ENCODE measurements around the gene KIAA1143.

Gene KIAA1143

GRCh38 chr3:44782891-44783290 lies 21.5 kb upstream of the KIAA1143 start:
- Histone ChIP-seq H3K27ac (ENCODE audit: extremely low read depth, low read depth, low read length) (no peak overlapping the region), H3K9me3 (ENCODE audit: control insufficient read depth, insufficient read depth, low read depth, low read length) (no peaks in the 10 kb centered on the region), H3K36me3 (ENCODE audit: control insufficient read depth in 2 of 2, insufficient read depth in 1 of 2, low read length in 2 of 2) (peaks cover 21 to 75% of the 10 kb centered on the region in 2 experiments), H3K4me1 (ENCODE audit: control insufficient read depth, insufficient read depth, low read length) (no peaks in the 10 kb centered on the region), H3K4me3 (ENCODE audit: low read depth, low read length) (no peak overlapping the region)
- CTCF ChIA-PET: no interaction called here
- POLR2A ChIA-PET: no interaction called here
- TF ChIP-seq ZNF274 (IDR thresholded peaks at IDR 0.05; ENCODE audit: low read length) (no peak), ZNF274 (tag by site-specific recombination; IDR thresholded peaks at IDR 0.05; ENCODE audit: borderline replicate concordance) (no peak), ZNF692 (tag by site-specific recombination; IDR thresholded peaks at IDR 0.05) (no peak), ZNF513 (tag by site-specific recombination; IDR thresholded peaks at IDR 0.05) (no peak), ZNF792 (tag by site-specific recombination; IDR thresholded peaks at IDR 0.05) (no peak), ZNF623 (tag by site-specific recombination; IDR thresholded peaks at IDR 0.05) (no peak)

- POLR2A ChIA-PET: no interaction called here
Measured at GRCh38 chr3:44772099-44772442, 10.7 kb upstream of the KIAA1143 start.

GRCh38 chr3:44771424-44772098 lies 10.1 kb upstream of the KIAA1143 start:
- CTCF ChIA-PET: interaction anchor here (0.7 kb wide), 1 partner anchor 153 kb away, joined by 3 read pairs; no protein-coding TSS in a partner anchor
- POLR2A ChIA-PET: no interaction called here
- Histone ChIP-seq H3K4me3 (ENCODE audit: low read depth, low read length) (no peak overlapping the region), H3K36me3 (ENCODE audit: control insufficient read depth in 2 of 2, insufficient read depth in 1 of 2, low read length in 2 of 2) (peaks cover 8 to 55% of the 10 kb centered on the region in 2 experiments; a peak in 2 of 3 replicates), H3K9me3 (ENCODE audit: control insufficient read depth, insufficient read depth, low read depth, low read length) (no peaks in the 10 kb centered on the region), H3K4me1 (ENCODE audit: control insufficient read depth, insufficient read depth, low read length) (no peaks in the 10 kb centered on the region), H3K27ac (ENCODE audit: extremely low read depth, low read depth, low read length) (no peak overlapping the region)
- TF ChIP-seq SETDB1 (IDR thresholded peaks at IDR 0.05; ENCODE audit: insufficient read length, low read length): peak; percentile 4
- no peak for TF ChIP-seq ZNF18 (tag by site-specific recombination; IDR thresholded peaks at IDR 0.05)

More at GRCh38 chr3:44772099-44772442, 10.7 kb upstream of the KIAA1143 start:
- CTCF ChIA-PET: no interaction called here
- H3K4me3 ChIP-seq (ENCODE audit: low read depth, low read length): no peak overlapping the region
- no peak overlapping the region for H3K27ac ChIP-seq (ENCODE audit: extremely low read depth, low read depth, low read length)
- TF ChIP-seq ZNF221 (tag by site-specific recombination; IDR thresholded peaks at IDR 0.05; ENCODE audit: borderline replicate concordance): no peak
- TF ChIP-seq SETDB1 (IDR thresholded peaks at IDR 0.05; ENCODE audit: insufficient read length, low read length): peak; percentile 93
- H3K36me3 ChIP-seq (ENCODE audit: control insufficient read depth in 2 of 2, insufficient read depth in 1 of 2, low read length in 2 of 2): peaks cover 11 to 58% of the 10 kb centered on the region in 2 experiments; a peak in 2 of 3 replicates
- no peaks in the 10 kb centered on the region for H3K4me1 ChIP-seq (ENCODE audit: control insufficient read depth, insufficient read depth, low read length)
- H3K9me3 ChIP-seq (ENCODE audit: control insufficient read depth, insufficient read depth, low read depth, low read length): no peaks in the 10 kb centered on the region

GRCh38 chr3:44764248-44764647 lies 2.8 kb upstream of the KIAA1143 start:
- ChIA-PET POLR2A (no interaction called here), CTCF (no interaction called here)
- H3K4me1 ChIP-seq (ENCODE audit: control insufficient read depth, insufficient read depth, low read length): no peaks in the 10 kb centered on the region
- peaks cover 0 to 42% of the 10 kb centered on the region in 2 experiments; a peak in 2 of 3 replicates for H3K36me3 ChIP-seq (ENCODE audit: control insufficient read depth in 2 of 2, insufficient read depth in 1 of 2, low read length in 2 of 2)
- no peak overlapping the region for H3K4me3 ChIP-seq (ENCODE audit: low read depth, low read length)
- TF ChIP-seq PRDM6 (tag by site-specific recombination; IDR thresholded peaks at IDR 0.05): no peak
- peak; percentile 83 for TF ChIP-seq ZNF146 (tag by site-specific recombination; IDR thresholded peaks at IDR 0.05)
- H3K9me3 ChIP-seq (ENCODE audit: control insufficient read depth, insufficient read depth, low read depth, low read length): no peaks in the 10 kb centered on the region
- no peak overlapping the region for H3K27ac ChIP-seq (ENCODE audit: extremely low read depth, low read depth, low read length)

Data from HEK293 (cell line).